Measurements from ENCODE around the gene SLC8A2.

Gene SLC8A2

GRCh38 chr19:47471733-47472457 lies at the start of gene SLC8A2:
TSS of gene SLC8A2 (minus strand) at chr19:47471893. CDS start at chr19:47466403, 5,490 bp downstream.
- H3K4me3 ChIP-seq (ENCODE audit: low read depth, low read length) = no peak within 1 kb of the TSS
- no peak for TF ChIP-seq CTCF (IDR thresholded peaks at IDR 0.05; ENCODE audit: borderline replicate concordance, insufficient read depth, low read depth, low read length)

GRCh38 chr19:47520839-47521238 lies 49.1 kb upstream of the SLC8A2 start:
- no peak overlapping the region for H3K4me3 ChIP-seq (ENCODE audit: low read depth, low read length)
- TF ChIP-seq CTCF (IDR thresholded peaks at IDR 0.05; ENCODE audit: borderline replicate concordance, insufficient read depth, low read depth, low read length) = no peak

GRCh38 chr19:47520343-47520806 lies 48.7 kb upstream of the SLC8A2 start:
- H3K4me3 ChIP-seq (ENCODE audit: low read depth, low read length) = no peak overlapping the region
- TF ChIP-seq CTCF (IDR thresholded peaks at IDR 0.05; ENCODE audit: borderline replicate concordance, insufficient read depth, low read depth, low read length) = no peak

- no peak for TF ChIP-seq CTCF (IDR thresholded peaks at IDR 0.05; ENCODE audit: borderline replicate concordance, insufficient read depth, low read depth, low read length)
Measured at GRCh38 chr19:47518854-47519253, 47.2 kb upstream of the SLC8A2 start.

GRCh38 chr19:47518139-47518538 lies 46.4 kb upstream of the SLC8A2 start:
- no peak overlapping the region for H3K4me3 ChIP-seq (ENCODE audit: low read depth, low read length)

More at GRCh38 chr19:47518854-47519253, 47.2 kb upstream of the SLC8A2 start:
- no peak overlapping the region for H3K4me3 ChIP-seq (ENCODE audit: low read depth, low read length)

GRCh38 chr19:47514869-47515588 lies 43.3 kb upstream of the SLC8A2 start, which contains the start of gene NAPA:
TSS of gene NAPA (minus strand) at chr19:47515063. CDS start at chr19:47514940, 123 bp downstream.
- H3K4me3 ChIP-seq (ENCODE audit: low read depth, low read length) = peak within 1 kb of the TSS; percentile 87
- TF ChIP-seq CTCF (IDR thresholded peaks at IDR 0.05; ENCODE audit: borderline replicate concordance, insufficient read depth, low read depth, low read length) = no peak

More at GRCh38 chr19:47518139-47518538, 46.4 kb upstream of the SLC8A2 start:
- TF ChIP-seq CTCF (IDR thresholded peaks at IDR 0.05; ENCODE audit: borderline replicate concordance, insufficient read depth, low read depth, low read length) = no peak

All from GM12875 (cell line).